Head of caudate nucleus (tissue), 42 donors: ENCODE results near the gene HMGXB4.

ENCODE experiments used
- DNase-seq, 42 donors: peaks; one replicate each; pipeline versions ENCODE4 v3.0.0 to v3.0.0-alpha.2; 2020 to 2021; ENCODE audit warnings: mixed read lengths in 7 of 42
- intact Hi-C: fragments of 100-400 bp; cut with DNase I; formaldehyde crosslinking; loops from one replicate; pipeline ENCODE4 v1.15.0; 2022

HMGXB4 gene

GRCh38 chr22:35306350-35306967 lies 49.2 kb downstream of the HMGXB4 start:
- intact Hi-C loops: no loop called here
- no peak for DNase-seq

GRCh38 chr22:35307372-35307771 lies 50.1 kb downstream of the HMGXB4 start:
- intact Hi-C loops: no loop called here

GRCh38 chr22:35307892-35308291 lies 50.6 kb downstream of the HMGXB4 start:
- DNase-seq: peak in 1 of 42 donors; percentile 5
- intact Hi-C loops: no loop called here

More at GRCh38 chr22:35307372-35307771, 50.1 kb downstream of the HMGXB4 start:
- peak in 1 of 42 donors; percentile 6 for DNase-seq

GRCh38 chr22:35308480-35309021 lies 51.3 kb downstream of the HMGXB4 start:
- peak in 1 of 42 donors; percentile 6 for DNase-seq
- intact Hi-C loops: no loop called here

GRCh38 chr22:35310556-35311550 lies 53.6 kb downstream of the HMGXB4 start:
- intact Hi-C loops: no loop called here
- peak in 2 of 42 donors; percentile 4 to 22 for DNase-seq

- intact Hi-C loops: no loop called here
Measured at GRCh38 chr22:35311551-35311999, 54.3 kb downstream of the HMGXB4 start.

GRCh38 chr22:35312198-35313059 lies 55.1 kb downstream of the HMGXB4 start:
- intact Hi-C loops: no loop called here
- peak in 4 of 42 donors; percentile 1 to 28 (median 24) for DNase-seq

More at GRCh38 chr22:35311551-35311999, 54.3 kb downstream of the HMGXB4 start:
- DNase-seq: peak in 2 of 42 donors; percentile 6 to 20

GRCh38 chr22:35313311-35314121 lies 56.2 kb downstream of the HMGXB4 start:
- DNase-seq: peak in 3 of 42 donors; percentile 10 to 33 (median 23)
- intact Hi-C loops: no loop called here

- intact Hi-C loops: no loop called here
- DNase-seq: peak in 2 of 42 donors; percentile 23 to 26
Measured at GRCh38 chr22:35314161-35314942, 57.1 kb downstream of the HMGXB4 start.

- peak in 3 of 42 donors; percentile 17 to 41 (median 29) for DNase-seq
- intact Hi-C loops: no loop called here
Measured at GRCh38 chr22:35315141-35315854, 58.0 kb downstream of the HMGXB4 start.

GRCh38 chr22:35315855-35316745 lies 58.8 kb downstream of the HMGXB4 start:
- DNase-seq: peak in 17 of 42 donors; percentile 16 to 55 (median 35)
- intact Hi-C loops: no loop called here

- intact Hi-C loops: no loop called here
- DNase-seq: peak in 2 of 42 donors; percentile 12 to 22
Measured at GRCh38 chr22:35316751-35317150, 59.5 kb downstream of the HMGXB4 start.

- no peak for DNase-seq
- intact Hi-C loops: no loop called here
Measured at GRCh38 chr22:35317680-35318290, 60.5 kb downstream of the HMGXB4 start.

GRCh38 chr22:35318346-35319215 lies 61.3 kb downstream of the HMGXB4 start:
- no peak for DNase-seq
- intact Hi-C loops: no loop called here
